Spinal cord (tissue), 10 donors: ENCODE measurements around the gene DAGLA. TPM values are rescaled to one million over a fixed set of nuclear protein-coding genes. Genes with fewer than 3 reads are reported as not detected.

Source experiments
- DNase-seq, 6 donors: peaks; one replicate each; pipeline versions ENCODE4 v3.0.0 to v3.0.0-alpha.2; 2013 to 2015; ENCODE audit warnings: low spot score in 6 of 6, low read depth in 4 of 6
- H3K27ac ChIP-seq: one replicate; pipeline ENCODE4 v1.5.1; 2013; ENCODE audit warnings: low read depth, low read length, control low read depth
- H3K27me3 ChIP-seq: one replicate; pipeline ENCODE4 v1.6.1; 2013; ENCODE audit warnings: low read length; ENCODE audit not compliant: control insufficient read depth, insufficient read depth
- H3K36me3 ChIP-seq: one replicate; pipeline ENCODE4 v1.6.1; 2013; ENCODE audit warnings: low read length; ENCODE audit not compliant: control insufficient read depth, insufficient read depth
- H3K4me1 ChIP-seq: one replicate; pipeline ENCODE4 v1.6.1; 2013; ENCODE audit warnings: low read length; ENCODE audit not compliant: control insufficient read depth, insufficient read depth
- H3K4me3 ChIP-seq: one replicate; pipeline ENCODE4 v1.5.1; 2013; ENCODE audit warnings: low read depth, low read length, control low read depth
- H3K9me3 ChIP-seq: one replicate; pipeline ENCODE4 v1.6.1; 2013; ENCODE audit warnings: low read length; ENCODE audit not compliant: control insufficient read depth, insufficient read depth
- WGBS: methylation state at CpG from one replicate; pipeline ENCODE4 v1.1.5; 2013; ENCODE audit warnings: missing lambda C conversion rate; ENCODE audit not compliant: insufficient coverage; 5-methylcytosine and 5-hydroxymethylcytosine counted together
- polyA plus RNA-seq, 2 donors: library from polyadenylated mRNA; unstranded; fragments of 120-200 nt; gene quantifications; one replicate each; pipeline ENCODE4 v1.2.1, GENCODE V29; 2013; ENCODE audit not compliant: insufficient read length in 2 of 2
- total RNA-seq, 2 donors: library from RNA; depleted of rRNA in 1 of 2; stranded (reverse); fragments of 120-200 nt in 1 of 2; fragments of >200 nt in 1 of 2; gene quantifications; one replicate each; pipeline versions ENCODE4 v1.2.3 to v1.2.4, GENCODE V29; 2013 to 2014
- donor health status: healthy.

Gene DAGLA
- total and polyA plus RNA-seq, 4 donors: 3.9 to 21.7 (median 14.8) TPM

DNA sequence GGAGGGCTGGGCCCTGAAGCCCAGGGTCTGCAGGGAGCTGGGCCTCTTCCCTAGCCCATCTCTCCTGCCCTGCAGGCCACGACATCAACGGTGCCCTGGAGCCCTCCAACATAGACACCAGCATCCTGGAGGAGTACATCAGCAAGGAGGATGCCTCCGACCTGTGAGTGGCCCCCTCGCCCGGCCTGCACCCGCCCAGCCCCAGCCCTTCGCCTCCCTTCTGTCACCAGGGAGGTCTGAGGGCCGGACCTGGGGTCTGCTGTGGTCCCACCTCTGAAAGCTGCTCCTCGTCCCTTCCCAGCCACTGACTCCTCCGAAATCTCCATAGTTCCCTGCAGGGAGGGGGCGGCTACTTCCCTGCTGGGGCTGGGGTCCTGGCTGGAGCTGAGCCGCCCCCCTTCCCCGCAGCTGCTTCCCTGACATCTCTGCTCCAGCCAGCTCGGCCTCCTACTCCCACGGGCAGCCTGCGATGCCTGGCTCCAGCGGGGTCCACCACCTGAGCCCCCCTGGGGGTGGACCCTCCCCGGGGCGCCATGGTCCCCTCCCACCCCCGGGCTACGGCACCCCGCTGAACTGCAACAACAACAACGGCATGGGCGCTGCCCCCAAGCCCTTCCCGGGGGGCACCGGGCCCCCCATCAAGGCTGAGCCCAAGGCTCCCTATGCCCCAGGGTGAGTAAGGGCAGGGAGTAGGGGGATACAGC, 85.5 kb downstream of the DAGLA start:
- H3K36me3 ChIP-seq: peaks cover 33% of the 10 kb centered on the region
- H3K4me3 ChIP-seq: no peak overlapping the region
- H3K27me3 ChIP-seq: no peaks in the 10 kb centered on the region
- 85% methylated on average over 16 of the region's 26 CpGs for WGBS
- no peak overlapping the region for H3K27ac ChIP-seq
- DNase-seq: no peak
- no peaks in the 10 kb centered on the region for H3K9me3 ChIP-seq
- H3K4me1 ChIP-seq: peaks cover 28% of the 10 kb centered on the region

DNA sequence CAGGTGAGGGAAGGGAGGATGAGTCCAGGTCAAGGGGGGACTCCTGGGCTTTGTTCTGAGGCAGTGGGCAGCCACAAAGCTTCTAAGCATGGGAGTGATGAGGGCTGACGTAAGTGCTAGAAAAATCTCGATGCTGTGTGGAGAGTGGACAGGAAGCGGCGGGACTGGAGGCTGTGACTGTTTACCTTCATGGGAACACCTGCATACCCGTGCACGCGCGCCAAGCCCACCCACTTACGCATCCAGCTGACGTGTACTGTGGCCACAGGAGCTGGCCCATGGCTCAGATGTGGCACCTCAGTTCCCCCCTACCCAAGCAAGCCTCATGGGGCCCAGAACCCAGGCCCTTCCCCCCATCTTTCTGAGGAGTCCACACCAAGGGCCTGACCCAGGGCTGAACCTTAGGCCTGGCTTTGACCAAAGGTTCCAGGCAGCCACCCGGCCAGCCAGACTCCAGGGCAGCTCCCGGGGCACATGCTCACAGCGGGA, 86.2 kb downstream of the DAGLA start:
- 89% methylated on average over 13 of the region's 13 CpGs for WGBS
- Histone ChIP-seq H3K27ac (no peak overlapping the region), H3K4me3 (no peak overlapping the region), H3K36me3 (peaks cover 34% of the 10 kb centered on the region), H3K9me3 (no peaks in the 10 kb centered on the region), H3K27me3 (no peaks in the 10 kb centered on the region), H3K4me1 (peaks cover 21% of the 10 kb centered on the region)
- DNase-seq: no peak

DNA sequence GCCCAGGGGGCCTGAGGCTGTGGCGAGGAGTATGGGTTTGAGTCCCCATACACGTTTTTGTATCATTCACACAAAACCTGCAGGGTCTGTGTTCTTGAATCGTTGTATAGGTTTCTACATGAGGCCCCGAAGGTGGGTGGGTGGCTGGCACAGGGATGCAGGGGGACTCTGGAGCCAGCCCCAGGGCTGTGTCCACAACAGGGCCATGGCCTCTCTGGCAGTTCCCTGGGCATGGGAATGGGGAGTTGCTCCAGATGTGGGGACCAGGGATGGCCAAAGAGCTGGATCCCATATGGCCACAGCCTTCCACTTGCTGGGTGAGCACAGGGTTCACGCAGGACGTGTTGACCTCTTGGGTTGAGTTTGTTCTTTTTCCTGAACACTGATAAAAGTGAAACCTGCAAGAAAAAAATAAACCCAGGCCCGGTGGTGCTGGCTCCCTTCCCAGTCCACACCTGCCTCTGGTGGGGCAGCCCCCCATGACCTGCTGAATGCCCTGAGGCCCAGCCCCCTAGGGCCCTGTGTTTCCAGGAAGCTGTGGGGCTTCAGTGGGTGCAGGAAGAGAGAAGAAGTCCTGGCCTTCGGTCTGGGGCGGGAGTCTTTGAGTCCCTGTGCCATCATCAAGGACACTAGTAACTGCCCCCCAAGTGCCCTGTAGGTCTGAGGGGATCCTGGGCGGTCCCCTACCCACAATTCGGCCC, 88.3 kb downstream of the DAGLA start:
- peaks cover 48% of the 10 kb centered on the region for H3K36me3 ChIP-seq
- no peaks in the 10 kb centered on the region for H3K27me3 ChIP-seq
- no peaks in the 10 kb centered on the region for H3K9me3 ChIP-seq
- DNase-seq: no peak
- H3K4me3 ChIP-seq: no peak overlapping the region
- 89% methylated on average over 7 of the region's 11 CpGs for WGBS
- peaks cover 24% of the 10 kb centered on the region for H3K4me1 ChIP-seq
- no peak overlapping the region for H3K27ac ChIP-seq

DNA sequence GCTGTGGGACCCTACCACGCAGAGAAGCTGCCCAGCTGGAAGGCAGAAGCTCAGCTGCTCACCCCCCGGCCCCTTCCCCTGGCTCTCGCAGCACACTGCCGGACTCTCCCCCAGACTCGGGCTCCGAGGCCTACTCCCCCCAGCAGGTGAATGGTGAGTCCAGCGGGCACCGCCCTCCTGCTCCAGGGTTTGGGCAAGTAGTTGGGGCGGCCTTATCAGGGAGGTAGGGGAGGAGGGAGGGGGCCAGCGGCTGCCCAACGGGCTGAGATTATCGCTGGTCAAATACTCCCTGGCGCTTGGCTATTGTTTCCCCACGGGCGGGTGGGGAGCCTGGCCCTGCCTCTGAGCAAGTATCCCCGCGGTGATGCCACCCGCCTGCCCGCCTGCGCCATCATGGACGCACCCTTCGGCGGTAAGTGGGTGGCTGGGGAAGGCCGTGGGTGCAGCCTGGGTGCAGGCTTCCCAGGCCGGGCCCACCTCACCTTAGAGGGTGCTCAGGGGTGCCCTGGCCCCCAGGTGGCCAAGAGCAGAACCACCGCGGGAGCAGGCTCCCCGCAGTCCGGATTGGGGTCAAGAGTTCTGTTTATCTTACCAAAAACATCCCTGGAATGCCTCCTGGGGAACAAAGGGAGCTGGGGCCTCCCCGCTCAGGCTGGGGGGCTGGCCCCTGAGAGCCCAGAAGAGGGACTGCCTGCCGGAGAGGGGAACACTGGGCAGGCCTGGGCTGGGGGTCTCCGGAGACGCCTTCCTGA, 89.2 kb downstream of the DAGLA start:
- Histone ChIP-seq H3K4me1 (peaks cover 28% of the 10 kb centered on the region), H3K27ac (no peak overlapping the region)

DNA sequence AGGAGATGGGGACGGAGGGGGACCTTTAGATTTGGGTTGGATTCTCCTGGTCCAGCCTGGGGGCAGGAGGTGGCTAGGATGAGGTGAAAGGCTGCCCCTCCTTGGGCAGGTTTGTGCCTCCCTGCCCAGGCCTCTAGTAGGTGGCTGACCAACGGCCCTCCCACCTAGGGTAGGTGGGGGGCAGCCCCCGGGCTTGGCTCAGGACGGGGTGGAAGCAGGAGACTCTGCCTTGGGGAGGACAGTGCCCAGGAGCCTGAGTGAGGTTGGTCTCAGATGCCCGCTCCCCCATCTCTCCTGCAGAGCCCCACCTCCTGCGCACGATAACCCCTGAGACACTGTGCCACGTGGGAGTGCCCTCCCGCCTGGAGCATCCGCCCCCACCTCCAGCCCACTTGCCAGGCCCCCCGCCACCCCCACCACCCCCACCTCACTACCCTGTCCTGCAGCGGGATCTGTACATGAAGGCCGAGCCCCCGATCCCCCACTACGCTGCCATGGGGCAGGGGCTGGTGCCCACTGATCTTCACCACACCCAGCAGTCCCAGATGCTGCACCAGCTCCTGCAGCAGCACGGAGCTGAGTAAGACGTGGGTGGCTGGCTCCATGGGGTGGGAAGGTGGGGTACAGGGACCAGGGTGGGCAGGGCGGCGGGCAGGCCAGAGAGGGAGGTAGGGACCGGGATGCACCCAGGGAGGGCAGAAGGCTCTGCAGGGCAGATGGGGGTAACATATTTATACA, 89.9 kb downstream of the DAGLA start:
- Histone ChIP-seq H3K9me3 (no peaks in the 10 kb centered on the region), H3K4me1 (peaks cover 28% of the 10 kb centered on the region), H3K36me3 (peaks cover 43% of the 10 kb centered on the region), H3K4me3 (no peak overlapping the region), H3K27me3 (no peaks in the 10 kb centered on the region), H3K27ac (no peak overlapping the region)
- WGBS: 89% methylated on average over 3 of the region's 20 CpGs
- no peak for DNase-seq

More for the DNA sequence above, 89.2 kb downstream of the DAGLA start:
- no peaks in the 10 kb centered on the region for H3K9me3 ChIP-seq
- no peaks in the 10 kb centered on the region for H3K27me3 ChIP-seq
- 59% methylated on average over 28 of the region's 33 CpGs for WGBS
- no peak for DNase-seq
- H3K4me3 ChIP-seq: no peak overlapping the region
- peaks cover 47% of the 10 kb centered on the region for H3K36me3 ChIP-seq

DNA sequence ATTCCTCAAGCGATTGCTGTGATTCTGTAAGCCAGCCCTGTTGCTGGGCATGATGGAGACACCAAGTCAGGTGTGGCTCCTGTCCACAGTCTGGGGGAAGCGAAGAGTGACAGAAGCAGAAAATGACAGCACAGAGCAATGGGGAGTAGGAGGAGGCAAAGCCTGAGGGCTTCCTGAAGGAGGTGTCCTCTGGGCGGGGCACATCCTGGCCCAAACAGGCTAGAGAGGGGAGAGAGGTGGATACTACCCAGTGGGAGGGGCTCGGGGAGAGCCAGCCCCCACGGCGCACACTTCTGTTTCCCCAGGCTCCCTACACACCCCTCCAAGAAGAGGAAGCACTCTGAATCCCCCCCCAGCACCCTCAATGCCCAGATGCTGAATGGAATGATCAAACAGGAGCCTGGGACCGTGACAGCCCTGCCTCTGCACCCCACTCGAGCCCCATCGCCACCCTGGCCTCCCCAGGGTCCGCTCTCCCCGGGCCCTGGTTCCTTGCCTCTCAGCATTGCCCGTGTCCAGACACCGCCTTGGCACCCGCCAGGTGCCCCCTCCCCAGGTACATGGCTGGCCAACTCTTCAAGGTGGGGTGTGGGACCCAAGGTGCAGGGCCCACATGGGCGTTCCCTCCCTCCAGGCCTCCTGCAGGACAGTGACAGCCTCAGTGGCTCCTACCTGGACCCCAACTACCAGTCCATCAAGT, 91.2 kb downstream of the DAGLA start:
- no peak for DNase-seq
- Histone ChIP-seq H3K36me3 (peaks cover 38% of the 10 kb centered on the region), H3K9me3 (no peaks in the 10 kb centered on the region), H3K4me1 (peaks cover 31% of the 10 kb centered on the region), H3K27ac (no peak overlapping the region), H3K4me3 (no peak overlapping the region), H3K27me3 (no peaks in the 10 kb centered on the region)
- 88% methylated on average over 12 of the region's 15 CpGs for WGBS

DNA sequence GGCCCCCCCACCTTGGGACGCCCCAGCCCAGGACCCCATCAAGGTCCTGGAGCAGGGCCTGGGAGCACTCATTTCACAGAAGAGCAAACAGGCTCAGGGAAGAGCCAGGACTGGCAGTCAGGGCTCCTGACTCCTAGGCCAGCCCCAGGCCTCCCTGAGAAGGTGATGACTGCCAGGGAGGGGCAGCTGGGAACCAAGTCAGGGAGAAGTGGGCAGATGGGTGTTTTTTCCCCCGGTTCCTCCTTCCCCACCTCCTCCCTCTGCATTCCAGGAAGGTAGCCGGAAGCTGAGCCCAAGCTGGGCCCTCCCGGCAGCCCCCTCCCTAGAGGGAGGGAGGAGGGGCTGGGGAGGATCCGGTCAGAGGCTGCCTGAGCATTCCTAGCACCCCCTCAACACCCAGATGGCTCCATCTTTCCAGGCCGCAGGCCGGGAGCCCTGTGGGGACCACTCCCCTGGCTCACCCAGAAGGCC, 91.8 kb downstream of the DAGLA start:
- 41% methylated on average over 3 of the region's 7 CpGs for WGBS

DNA sequence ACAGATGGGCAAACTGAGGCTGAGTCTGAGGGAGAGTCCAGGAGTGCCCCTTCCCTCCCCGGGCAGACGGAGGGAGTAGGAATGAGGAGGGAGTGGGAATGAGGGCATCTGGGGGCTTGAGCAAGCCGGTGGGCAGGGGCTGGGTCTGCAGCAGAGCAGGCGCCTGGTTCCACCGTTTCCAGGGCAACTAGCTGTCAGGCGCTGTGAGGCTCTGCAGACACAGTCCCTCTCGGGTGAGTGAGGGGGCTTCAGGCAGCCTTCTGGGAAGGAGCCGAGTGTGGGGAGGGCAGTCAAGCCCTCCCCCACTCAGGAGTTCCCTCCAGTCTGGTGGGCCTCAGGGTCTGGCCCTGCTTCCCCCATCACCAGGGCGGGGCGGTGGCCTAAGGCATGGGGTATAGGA, 93.2 kb downstream of the DAGLA start:
- Histone ChIP-seq H3K4me1 (peaks cover 46% of the 10 kb centered on the region), H3K27me3 (no peaks in the 10 kb centered on the region), H3K9me3 (no peaks in the 10 kb centered on the region), H3K27ac (no peak overlapping the region), H3K36me3 (peaks cover 43% of the 10 kb centered on the region), H3K4me3 (no peak overlapping the region)
- peak in 2 of 6 donors; percentile 34 to 41 for DNase-seq
- WGBS: 12% methylated on average over 6 of the region's 10 CpGs

More for the DNA sequence above, 91.8 kb downstream of the DAGLA start:
- Histone ChIP-seq H3K27ac (no peak overlapping the region), H3K9me3 (no peaks in the 10 kb centered on the region), H3K4me3 (no peak overlapping the region), H3K36me3 (peaks cover 36% of the 10 kb centered on the region), H3K4me1 (peaks cover 33% of the 10 kb centered on the region), H3K27me3 (no peaks in the 10 kb centered on the region)
- no peak for DNase-seq
